PC-3 (cell line): ENCODE measurements around the gene CHCHD2. TPM values are rescaled to one million over a fixed set of nuclear protein-coding genes. Genes with fewer than 3 reads are reported as not detected.
"Not testable (repeated sequence)": the region's sequence is repeated elsewhere in the genome, so short reads cannot be mapped to it uniquely, and the experiment has no call there.

Source experiments
- ATAC-seq: fragments of 200-7000 bp; cut with Tn5 transposase; 2 replicates; pipeline ENCODE4 v1.9.1; 2020; ENCODE audit warnings: mild to moderate bottlenecking, moderate library complexity
- BruUV-seq: library from RNA; stranded (reverse); fragments of 400-500 nt; replicated peaks from 2 replicates; lab custom pipeline; 2021; lab: Mats Ljungman, UMichigan
- CTCF ChIA-PET: fragments of 300-600 bp; sonication (Branson Sonifier 250); formaldehyde crosslinking; loops from one replicate; lab custom pipeline; 2022; ENCODE audit warnings: antibody characterized with exemption; lab: Charles Lee
- POLR2A ChIA-PET: fragments of 300-600 bp; sonication (Branson Sonifier 250); formaldehyde crosslinking; loops from one replicate; lab custom pipeline; 2022; ENCODE audit warnings: antibody characterized with exemption; ENCODE audit not compliant: unreplicated experiment; lab: Charles Lee
- DNase-seq: peaks from one replicate; pipeline ENCODE4 v3.0.0-alpha.2; 2015
- H2AFZ ChIP-seq: fragments of 300-600 bp; sonication (generic); 2 replicates; pipeline ENCODE4 v1.6.0; 2016; ENCODE audit warnings: antibody characterized with exemption, low read length
- H3F3A ChIP-seq: fragments of 300-600 bp; sonication (generic); one replicate; pipeline ENCODE4 v1.6.0; 2017; ENCODE audit warnings: antibody characterized with exemption, low read length, control low read depth, mild to moderate bottlenecking; ENCODE audit not compliant: unreplicated experiment
- H3K27ac ChIP-seq: fragments of 300-600 bp; sonication (generic); 2 replicates; pipeline ENCODE4 v1.5.1; 2016; ENCODE audit warnings: mild to moderate bottlenecking, low read length
- H3K27me3 ChIP-seq: fragments of 300-600 bp; sonication (generic); 2 replicates; pipeline ENCODE4 v1.6.1; 2016; ENCODE audit warnings: low read length, mixed read lengths
- H3K36me3 ChIP-seq: fragments of 300-600 bp; sonication (generic); 2 replicates; pipeline ENCODE4 v1.6.1; 2016; ENCODE audit warnings: low read depth, mixed run types, low read length, mixed read lengths
- H3K4me1 ChIP-seq: fragments of 300-600 bp; sonication (generic); 2 replicates; pipeline ENCODE4 v1.5.1; 2016; ENCODE audit warnings: low read length; ENCODE audit not compliant: insufficient read depth
- H3K4me2 ChIP-seq: fragments of 300-600 bp; sonication (generic); 2 replicates; pipeline ENCODE4 v1.6.0; 2016; ENCODE audit warnings: low read length
- H3K4me3 ChIP-seq: fragments of 300-600 bp; sonication (generic); 2 replicates; pipeline ENCODE4 v1.5.1; 2016; ENCODE audit warnings: mild to moderate bottlenecking, low read length, mixed read lengths
- H3K79me2 ChIP-seq: fragments of 300-600 bp; sonication (generic); 2 replicates; pipeline ENCODE4 v1.6.1; 2017; ENCODE audit warnings: low read length, mixed read lengths
- H3K9ac ChIP-seq: fragments of 300-600 bp; sonication (generic); 2 replicates; pipeline ENCODE4 v1.6.0; 2016; ENCODE audit warnings: mild to moderate bottlenecking, low read length
- H3K9me2 ChIP-seq: fragments of 300-600 bp; sonication (generic); replicated peaks from 2 replicates; pipeline ENCODE4 v1.6.1; 2016; ENCODE audit warnings: mixed run types, low read length, mixed read lengths
- H3K9me3 ChIP-seq: fragments of 300-600 bp; sonication (generic); 2 replicates; pipeline ENCODE4 v1.6.1; 2016; ENCODE audit warnings: low read length, mixed read lengths
- H4K20me1 ChIP-seq: fragments of 300-600 bp; sonication (generic); 2 replicates; pipeline ENCODE4 v1.6.1; 2016; ENCODE audit warnings: low read length, mixed read lengths
- EZH2 ChIP-seq: fragments of 300-600 bp; sonication (generic); IDR thresholded peaks from one replicate; pipeline ENCODE4 v1.6.1; 2017; ENCODE audit warnings: antibody characterized with exemption, mild to moderate bottlenecking, low read length; ENCODE audit not compliant: unreplicated experiment
- EZH2phosphoT487 ChIP-seq: fragments of 300-600 bp; sonication (generic); IDR thresholded peaks from 2 replicates; pipeline ENCODE4 v1.6.1; 2018; ENCODE audit warnings: mild to moderate bottlenecking, antibody characterized with exemption, low read length, borderline replicate concordance
- intact Hi-C: fragments of 100-400 bp; cut with micrococcal nuclease; formaldehyde crosslinking; loops from 2 replicates; pipeline ENCODE4 v1.9.0; 2023
- total RNA-seq: library from RNA; depleted of rRNA; stranded (reverse); fragments of >200 nt; gene quantifications from 2 replicates; pipeline ENCODE4 v1.2.3, GENCODE V29; 2014
- TF ChIP-seq, protein P1 (sequence below): fragments of 300-600 bp; sonication (generic); conservative IDR thresholded peaks from 2 replicates; pipeline ENCODE4 v1.5.1; 2017; ENCODE audit warnings: antibody characterized with exemption, low read depth, mild to moderate bottlenecking, low read length

Gene CHCHD2
- total RNA-seq, 1 experiment from 2014 or later, result 578 TPM

DNA sequence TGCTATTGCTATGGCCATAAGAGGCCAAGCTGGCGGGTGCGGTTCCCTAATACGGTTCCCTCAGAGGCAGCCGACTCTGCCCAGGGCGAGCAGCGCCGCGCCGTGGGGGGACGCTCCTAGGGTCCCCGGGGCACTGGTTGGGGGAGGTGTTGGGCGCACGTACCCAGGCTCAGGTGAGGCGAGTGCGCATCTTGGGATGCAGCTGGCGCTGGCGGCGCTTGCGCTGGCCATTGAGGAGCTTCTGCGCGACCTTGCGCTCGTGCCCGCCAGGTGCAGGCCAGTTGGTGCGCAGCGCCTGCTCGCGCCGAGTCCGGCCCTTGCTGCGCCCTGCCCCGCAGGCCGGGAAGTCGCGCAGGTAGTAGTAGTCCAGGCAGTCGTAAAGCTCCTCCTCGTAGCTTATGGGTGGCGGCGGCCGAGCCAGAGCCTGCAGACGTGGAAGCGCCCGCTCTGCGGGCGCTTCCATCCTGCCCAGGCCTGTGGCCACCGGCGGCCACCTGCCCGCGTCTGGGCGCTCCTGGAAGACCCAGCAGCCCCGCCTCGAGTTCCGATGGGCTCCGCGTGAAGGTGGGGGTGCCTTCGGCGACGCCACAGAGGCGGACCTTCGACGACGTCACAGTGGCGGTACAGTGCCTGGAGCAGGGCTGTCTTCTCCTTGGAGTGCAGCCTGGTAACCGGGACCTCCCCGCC, 9.7 kb upstream of the CHCHD2 start, which contains the start of gene NUPR2:
NUPR2 (minus strand) TSS at position 566 of the 687 bp plus-strand sequence; CDS start at position 463, 103 bp downstream.
- DNase-seq (no peak), ATAC-seq (no peak)
- no peaks in the 10 kb centered on the region for H3K4me1 ChIP-seq
- no peaks in the 10 kb centered on the region for H4K20me1 ChIP-seq
- H3F3A ChIP-seq, result no peaks in the 10 kb centered on the region
- TF ChIP-seq EZH2, result no peak
- no peak for TF ChIP-seq EZH2phosphoT487
- TF ChIP-seq, protein P1, sequence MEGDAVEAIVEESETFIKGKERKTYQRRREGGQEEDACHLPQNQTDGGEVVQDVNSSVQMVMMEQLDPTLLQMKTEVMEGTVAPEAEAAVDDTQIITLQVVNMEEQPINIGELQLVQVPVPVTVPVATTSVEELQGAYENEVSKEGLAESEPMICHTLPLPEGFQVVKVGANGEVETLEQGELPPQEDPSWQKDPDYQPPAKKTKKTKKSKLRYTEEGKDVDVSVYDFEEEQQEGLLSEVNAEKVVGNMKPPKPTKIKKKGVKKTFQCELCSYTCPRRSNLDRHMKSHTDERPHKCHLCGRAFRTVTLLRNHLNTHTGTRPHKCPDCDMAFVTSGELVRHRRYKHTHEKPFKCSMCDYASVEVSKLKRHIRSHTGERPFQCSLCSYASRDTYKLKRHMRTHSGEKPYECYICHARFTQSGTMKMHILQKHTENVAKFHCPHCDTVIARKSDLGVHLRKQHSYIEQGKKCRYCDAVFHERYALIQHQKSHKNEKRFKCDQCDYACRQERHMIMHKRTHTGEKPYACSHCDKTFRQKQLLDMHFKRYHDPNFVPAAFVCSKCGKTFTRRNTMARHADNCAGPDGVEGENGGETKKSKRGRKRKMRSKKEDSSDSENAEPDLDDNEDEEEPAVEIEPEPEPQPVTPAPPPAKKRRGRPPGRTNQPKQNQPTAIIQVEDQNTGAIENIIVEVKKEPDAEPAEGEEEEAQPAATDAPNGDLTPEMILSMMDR, result no peak
- no peak within 1 kb of the TSS for H3K4me2 ChIP-seq
- no peaks in the 10 kb centered on the region for H3K27me3 ChIP-seq
- intact Hi-C loops, result no loop called here
- no peak within 1 kb of the TSS for H2AFZ ChIP-seq
- no peak within 1 kb of the TSS for H3K4me3 ChIP-seq
- ChIA-PET POLR2A (no interaction called here), CTCF (no interaction called here)
- no peak within 1 kb of the TSS for H3K27ac ChIP-seq
- no peaks in the 10 kb centered on the region for H3K9me3 ChIP-seq
- H3K79me2 ChIP-seq, result no peaks in the 10 kb centered on the region
- no peaks in the 10 kb centered on the region for H3K9me2 ChIP-seq
- H3K9ac ChIP-seq, result no peak within 1 kb of the TSS
- no peaks in the 10 kb centered on the region for H3K36me3 ChIP-seq
- BruUV-seq, result no TSS peak

DNA sequence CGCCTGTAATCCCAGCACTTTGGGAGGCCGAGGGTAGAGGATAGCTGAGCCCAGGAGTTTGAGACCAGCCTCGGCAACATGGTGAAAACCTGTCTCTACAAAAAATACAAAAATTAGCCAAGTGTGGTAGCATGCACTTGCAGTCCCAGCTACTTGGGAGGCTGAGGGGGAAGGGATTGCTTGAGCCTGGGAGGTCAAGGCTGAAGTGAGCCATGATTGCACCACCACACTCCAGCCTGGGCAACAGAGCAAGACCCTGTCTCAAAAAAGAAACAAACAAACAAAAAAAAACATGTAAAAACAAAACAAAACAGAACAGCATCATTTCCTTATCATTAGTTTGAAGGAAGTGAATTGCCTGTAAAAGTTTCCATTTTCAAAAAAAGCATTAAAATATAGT, 6.0 kb upstream of the CHCHD2 start:
- ATAC-seq, BruUV-seq, H2AFZ ChIP-seq, H3K27me3 ChIP-seq, DNase-seq, H3K4me1 ChIP-seq, intact Hi-C loops, CTCF ChIA-PET, H3K79me2 ChIP-seq, H3K36me3 ChIP-seq, H3K4me3 ChIP-seq, H3K9me2 ChIP-seq, H3K9me3 ChIP-seq, H3K4me2 ChIP-seq, POLR2A ChIA-PET, H3F3A ChIP-seq, H3K9ac ChIP-seq, H4K20me1 ChIP-seq, H3K27ac ChIP-seq: not testable (repeated sequence)

DNA sequence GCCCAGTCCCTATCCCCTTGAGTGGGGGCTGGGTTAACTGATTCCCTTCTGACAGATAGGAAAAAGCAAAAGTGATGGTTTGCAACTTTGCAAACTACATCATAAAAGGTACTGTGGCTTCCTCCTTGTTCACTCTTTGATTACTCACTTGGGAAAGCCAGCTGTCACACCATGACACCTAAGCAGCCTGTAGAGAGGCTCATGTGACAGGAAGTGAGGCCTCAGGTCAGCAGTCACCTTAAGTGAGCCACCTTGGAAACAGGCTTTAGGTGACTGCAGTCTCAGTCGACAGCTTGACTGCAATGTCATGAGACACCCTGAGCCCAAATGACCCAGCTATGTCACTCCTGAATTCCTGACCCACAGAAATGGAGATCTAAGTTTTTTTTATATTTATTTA, 4.3 kb upstream of the CHCHD2 start:
- Histone ChIP-seq H3F3A (no peaks in the 10 kb centered on the region), H3K4me1 (no peaks in the 10 kb centered on the region), H3K9ac (no peak overlapping the region), H3K27me3 (no peaks in the 10 kb centered on the region), H4K20me1 (no peaks in the 10 kb centered on the region), H2AFZ (no peak overlapping the region), H3K27ac (no peak overlapping the region), H3K9me3 (no peaks in the 10 kb centered on the region), H3K4me3 (no peak overlapping the region), H3K4me2 (no peak overlapping the region), H3K36me3 (no peaks in the 10 kb centered on the region), H3K79me2 (peaks cover 7% of the 10 kb centered on the region), H3K9me2 (no peaks in the 10 kb centered on the region)
- ChIA-PET POLR2A (no interaction called here), CTCF (no interaction called here)
- TF ChIP-seq EZH2phosphoT487 (no peak), EZH2 (no peak)
- TF ChIP-seq, protein P1, result no peak
- no peak for ATAC-seq
- no TSS peak for BruUV-seq
- intact Hi-C loops, result no loop called here
- DNase-seq, result no peak
